Measurements from ENCODE around the gene RADIL.

DNA sequence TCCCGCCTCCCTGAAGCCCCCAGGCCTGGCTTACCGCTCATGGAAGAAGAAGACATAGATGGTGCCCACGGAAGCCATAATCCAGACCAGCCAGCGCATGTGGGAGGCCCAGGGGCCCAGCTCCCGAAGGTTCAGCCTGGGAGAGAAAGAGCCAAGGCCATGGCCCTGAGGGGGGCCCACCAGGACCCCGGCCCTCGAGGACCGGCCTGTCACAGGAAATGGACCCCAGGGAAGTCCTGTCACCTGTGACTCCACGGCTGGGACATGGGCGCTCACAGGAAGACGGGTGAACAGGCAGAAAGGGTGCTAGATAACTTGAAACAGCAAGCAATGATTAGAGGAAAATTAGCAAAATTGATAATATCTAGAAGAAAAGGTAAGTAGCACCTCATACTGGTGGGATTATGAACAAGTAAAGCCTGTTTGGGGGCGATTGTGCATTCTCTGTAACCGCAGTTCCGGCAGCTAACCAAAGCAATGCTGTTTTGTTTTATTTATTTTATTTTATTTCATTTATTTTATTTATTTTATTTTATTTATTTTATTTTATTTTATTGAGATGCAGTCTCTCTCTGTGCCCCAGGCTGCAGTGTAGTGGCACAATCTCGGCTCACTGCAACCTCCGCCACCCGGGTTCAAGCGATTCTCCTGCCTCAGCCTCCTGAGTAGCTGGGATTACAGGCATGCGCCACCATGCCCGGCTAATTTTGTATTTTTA lies 27.8 kb upstream of the RADIL start:
- TF ChIP-seq EZH2 (IDR thresholded peaks at IDR 0.05; ENCODE audit: borderline replicate concordance, low read depth, low read length, poor library complexity, severe bottlenecking) = no peak
- TF ChIP-seq, protein P1, sequence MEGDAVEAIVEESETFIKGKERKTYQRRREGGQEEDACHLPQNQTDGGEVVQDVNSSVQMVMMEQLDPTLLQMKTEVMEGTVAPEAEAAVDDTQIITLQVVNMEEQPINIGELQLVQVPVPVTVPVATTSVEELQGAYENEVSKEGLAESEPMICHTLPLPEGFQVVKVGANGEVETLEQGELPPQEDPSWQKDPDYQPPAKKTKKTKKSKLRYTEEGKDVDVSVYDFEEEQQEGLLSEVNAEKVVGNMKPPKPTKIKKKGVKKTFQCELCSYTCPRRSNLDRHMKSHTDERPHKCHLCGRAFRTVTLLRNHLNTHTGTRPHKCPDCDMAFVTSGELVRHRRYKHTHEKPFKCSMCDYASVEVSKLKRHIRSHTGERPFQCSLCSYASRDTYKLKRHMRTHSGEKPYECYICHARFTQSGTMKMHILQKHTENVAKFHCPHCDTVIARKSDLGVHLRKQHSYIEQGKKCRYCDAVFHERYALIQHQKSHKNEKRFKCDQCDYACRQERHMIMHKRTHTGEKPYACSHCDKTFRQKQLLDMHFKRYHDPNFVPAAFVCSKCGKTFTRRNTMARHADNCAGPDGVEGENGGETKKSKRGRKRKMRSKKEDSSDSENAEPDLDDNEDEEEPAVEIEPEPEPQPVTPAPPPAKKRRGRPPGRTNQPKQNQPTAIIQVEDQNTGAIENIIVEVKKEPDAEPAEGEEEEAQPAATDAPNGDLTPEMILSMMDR (conservative IDR thresholded peaks at IDR 0.05; ENCODE audit: low read depth, low read length) = no peak
